Transverse colon (tissue), 4 donors: ENCODE measurements around the gene PDXDC1. TPM values are rescaled to one million over a fixed set of nuclear protein-coding genes. Genes with fewer than 3 reads are reported as not detected.
A peak's percentile ranks its signal among the peaks of the same experiment; 100 is the strongest.
"Not testable (repeated sequence)": the region's sequence is repeated elsewhere in the genome, so short reads cannot be mapped to it uniquely, and the experiment has no call there.

ENCODE experiments used
- DNase-seq: peaks from one replicate; pipeline ENCODE4 v3.0.0-alpha.2; 2019
- H3K27ac ChIP-seq, 4 donors: fragments of 200-600 bp; sonication (generic); 2 replicates each; pipeline ENCODE4 v1.5.1; 2016 to 2018; ENCODE audit warnings: inconsistent platforms in 4 of 4
- H3K27me3 ChIP-seq: fragments of 200-600 bp; sonication (generic); 2 replicates; pipeline ENCODE4 v1.5.1; 2017; ENCODE audit warnings: inconsistent platforms
- H3K36me3 ChIP-seq, 4 donors: fragments of 200-600 bp; sonication (generic); 2 replicates each; pipeline ENCODE4 v1.5.1; 2017 to 2019; ENCODE audit warnings: inconsistent platforms in 4 of 4
- H3K4me1 ChIP-seq, 4 donors: fragments of 200-600 bp; sonication (generic); 2 replicates each; pipeline ENCODE4 v1.5.1; 2017 to 2020; ENCODE audit warnings: inconsistent platforms in 4 of 4
- H3K4me3 ChIP-seq, 4 donors: fragments of 200-600 bp; sonication (generic); 1 replicate in 1 of 4; 2 replicates in 3 of 4; pipeline versions ENCODE4 v1.5.1 to v1.6.1; 2017 to 2019; ENCODE audit warnings: inconsistent platforms in 4 of 4
- H3K9me3 ChIP-seq, 2 donors: fragments of 200-600 bp; sonication (generic); 2 replicates each; pipeline ENCODE4 v1.5.1; 2017 to 2019; ENCODE audit warnings: inconsistent platforms in 2 of 2
- EP300 ChIP-seq: sonication (generic); formaldehyde crosslinking; IDR thresholded peaks from one replicate; pipeline ENCODE4 v1.6.1; 2017; ENCODE audit warnings: antibody characterized with exemption, low read depth
- POLR2A ChIP-seq: fragments of 450-650 bp; IDR thresholded peaks from one replicate; pipeline ENCODE4 v1.6.1; 2016; ENCODE audit warnings: antibody characterized with exemption, mild to moderate bottlenecking, moderate library complexity
- POLR2AphosphoS5 ChIP-seq, 3 donors: sonication (generic); formaldehyde crosslinking; IDR thresholded peaks; one replicate each; pipeline ENCODE4 v1.6.1; 2016; ENCODE audit warnings: antibody characterized with exemption in 3 of 3
- WGBS, 2 donors: methylation state at CpG; one replicate each; pipeline ENCODE4 v1.1.5; 2018; ENCODE audit warnings: low coverage in 1 of 2; 5-methylcytosine and 5-hydroxymethylcytosine counted together
- in situ Hi-C, 4 donors: fragments of 200-750 bp; cut with MboI; loops; one replicate each; pipeline versions ENCODE4 v1.15.0 to v1.15.1; 2017; ENCODE audit warnings: low sequenced_read_pairs in 3 of 4, low pct_ligation_motif_present in 1 of 4, low pct_unique_long_range_greater_than_20kb in 1 of 4
- intact Hi-C: fragments of 100-400 bp; cut with DNase I; formaldehyde crosslinking; loops from one replicate; pipeline ENCODE4 v1.15.1; 2023; ENCODE audit warnings: low total_unique reads
- total RNA-seq, 4 donors: library from RNA; depleted of rRNA; stranded (reverse); fragments of >200 nt; gene quantifications; one replicate each; pipeline ENCODE4 v1.1.0, GENCODE V29; 2016
- TF ChIP-seq, protein P1 (sequence below), 5 experiments: fragments of 200-600 bp in 3 of 5; fragments of 450-650 bp in 2 of 5; sonication (generic) in 3 of 5; IDR thresholded peaks; 1 replicate in 2 of 5; 2 replicates in 3 of 5; pipeline ENCODE4 v1.5.1; 2016 to 2017; ENCODE audit warnings: antibody characterized with exemption in 5 of 5, inconsistent platforms in 3 of 5, mild to moderate bottlenecking in 2 of 5, moderate library complexity in 1 of 5

PDXDC1 gene
- total RNA-seq, 4 donors from 2014 or later, result 95.8 to 162 (median 133) TPM

DNA sequence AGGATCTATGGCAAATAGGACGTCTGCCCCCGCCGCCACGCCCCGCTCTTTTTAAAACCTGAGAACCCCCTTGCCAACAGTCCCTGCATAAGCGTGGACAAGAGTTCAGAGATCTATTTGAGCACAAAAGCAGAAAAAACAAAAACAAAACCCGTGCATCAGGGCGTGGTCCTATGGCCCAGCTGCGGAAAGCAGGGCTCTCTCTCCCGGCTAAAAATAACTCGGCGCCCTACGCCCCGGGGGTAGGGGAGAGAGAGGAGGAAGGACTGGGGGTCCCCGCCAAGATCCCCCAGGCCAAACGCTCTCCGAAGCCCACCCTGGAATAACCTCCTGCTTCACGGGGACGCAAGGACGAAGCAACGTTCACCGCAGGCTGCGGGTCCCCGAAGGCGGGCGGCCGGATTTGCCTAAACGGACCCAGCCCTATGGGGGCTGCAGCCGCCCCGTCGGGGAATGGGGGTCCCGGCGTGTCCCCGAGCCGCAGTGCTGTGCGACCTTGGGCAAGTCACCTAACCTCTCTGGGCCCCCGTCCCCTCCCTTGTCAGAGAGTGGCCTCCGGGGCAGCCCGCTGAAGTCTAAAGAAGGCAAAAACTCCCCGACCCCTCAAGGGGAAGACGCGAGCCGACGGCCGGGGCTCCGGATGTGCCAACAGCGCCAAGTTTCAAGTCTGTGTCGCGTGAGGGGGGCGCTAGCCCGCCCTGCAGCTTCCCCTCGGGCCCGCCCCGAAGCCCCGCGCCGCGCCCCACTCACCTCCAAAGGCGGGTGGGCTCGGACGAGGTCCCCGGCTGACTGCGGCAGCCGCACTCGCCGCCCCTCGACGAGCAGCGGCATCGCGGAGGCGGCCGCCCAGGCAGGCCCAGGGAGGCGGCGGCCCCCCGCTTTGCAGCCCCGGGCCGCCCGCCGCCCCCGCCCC, 80.6 kb downstream of the PDXDC1 start:
- WGBS, 2 donors, result 3 to 6% methylated on average over 9 to 50 of the region's 81 CpGs
- TF ChIP-seq POLR2AphosphoS5 (IDR thresholded peaks at IDR 0.05) (no peak), POLR2A (peak; percentile 9), EP300 (no peak)
- TF ChIP-seq, protein P1, sequence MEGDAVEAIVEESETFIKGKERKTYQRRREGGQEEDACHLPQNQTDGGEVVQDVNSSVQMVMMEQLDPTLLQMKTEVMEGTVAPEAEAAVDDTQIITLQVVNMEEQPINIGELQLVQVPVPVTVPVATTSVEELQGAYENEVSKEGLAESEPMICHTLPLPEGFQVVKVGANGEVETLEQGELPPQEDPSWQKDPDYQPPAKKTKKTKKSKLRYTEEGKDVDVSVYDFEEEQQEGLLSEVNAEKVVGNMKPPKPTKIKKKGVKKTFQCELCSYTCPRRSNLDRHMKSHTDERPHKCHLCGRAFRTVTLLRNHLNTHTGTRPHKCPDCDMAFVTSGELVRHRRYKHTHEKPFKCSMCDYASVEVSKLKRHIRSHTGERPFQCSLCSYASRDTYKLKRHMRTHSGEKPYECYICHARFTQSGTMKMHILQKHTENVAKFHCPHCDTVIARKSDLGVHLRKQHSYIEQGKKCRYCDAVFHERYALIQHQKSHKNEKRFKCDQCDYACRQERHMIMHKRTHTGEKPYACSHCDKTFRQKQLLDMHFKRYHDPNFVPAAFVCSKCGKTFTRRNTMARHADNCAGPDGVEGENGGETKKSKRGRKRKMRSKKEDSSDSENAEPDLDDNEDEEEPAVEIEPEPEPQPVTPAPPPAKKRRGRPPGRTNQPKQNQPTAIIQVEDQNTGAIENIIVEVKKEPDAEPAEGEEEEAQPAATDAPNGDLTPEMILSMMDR (IDR thresholded peaks at IDR 0.05), result peak in 1 of 5 experiments; percentile 7
- H3K27ac ChIP-seq, result peak overlapping the region; percentile 80 to 93 (median 90)
- no peaks in the 10 kb centered on the region for H3K9me3 ChIP-seq
- H3K36me3 ChIP-seq, result peaks cover 0 to 12% (median 2%) of the 10 kb centered on the region in 4 donors
- DNase-seq, result peak; percentile 69
- in situ Hi-C loops (no loop called here), intact Hi-C loops (loop anchor here (2.0 kb wide), 1 partner anchor 25 kb away; no protein-coding TSS in a partner anchor)
- no peaks in the 10 kb centered on the region for H3K27me3 ChIP-seq
- peaks cover 3 to 37% (median 23%) of the 10 kb centered on the region in 4 donors for H3K4me1 ChIP-seq
- peak overlapping the region; percentile 80 to 99 (median 88) for H3K4me3 ChIP-seq

DNA sequence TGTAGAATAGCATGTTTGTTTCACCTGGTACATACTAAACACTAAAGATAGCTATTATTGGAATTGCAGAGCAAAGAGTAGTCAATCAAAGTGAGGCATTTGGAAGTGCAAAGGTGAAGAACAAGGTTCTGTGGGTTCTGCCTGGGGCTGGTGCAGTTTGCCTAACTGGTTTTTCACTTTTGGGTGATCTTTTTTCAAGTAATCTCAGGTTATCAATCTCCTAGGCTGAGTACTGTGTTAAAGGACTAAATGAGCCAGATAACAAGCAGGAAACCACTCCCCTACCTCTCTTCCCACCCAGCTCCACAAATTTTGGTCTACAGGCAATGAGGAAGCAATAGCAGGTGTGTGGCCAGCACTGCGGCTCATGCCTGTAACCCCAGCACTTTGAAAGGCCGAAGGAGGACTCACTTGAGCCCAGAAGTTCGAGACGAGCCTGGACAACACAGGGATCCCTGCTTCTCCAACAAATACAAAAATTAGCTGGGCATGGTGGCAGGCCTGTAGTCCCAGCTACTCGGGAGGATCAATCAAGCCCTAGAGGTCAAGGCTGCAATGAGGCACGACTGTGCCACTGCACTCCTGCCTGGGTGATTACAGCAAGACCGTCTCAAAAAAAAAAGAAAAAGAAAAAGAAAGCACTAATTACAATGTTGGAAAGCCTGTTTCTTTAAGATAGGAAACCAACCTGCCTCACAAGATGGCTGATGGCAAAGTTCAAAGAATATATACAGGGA, 83.0 kb downstream of the PDXDC1 start:
- in situ Hi-C loops, result no loop called here
- H3K4me3 ChIP-seq, result no peak overlapping the region
- peaks cover 0 to 30% (median 9%) of the 10 kb centered on the region in 4 donors for H3K36me3 ChIP-seq
- peaks cover 3 to 56% (median 27%) of the 10 kb centered on the region in 4 donors for H3K4me1 ChIP-seq
- no peaks in the 10 kb centered on the region for H3K9me3 ChIP-seq
- H3K27me3 ChIP-seq, result no peaks in the 10 kb centered on the region
- intact Hi-C loops, result no loop called here
- peak overlapping the region; percentile 78 to 84 (median 82) for H3K27ac ChIP-seq
- peak in 1 of 3 donors; percentile 3 for TF ChIP-seq POLR2AphosphoS5 (IDR thresholded peaks at IDR 0.05)
- TF ChIP-seq, protein P1 (IDR thresholded peaks at IDR 0.05), result no peak
- TF ChIP-seq EP300, result no peak
- DNase-seq, result peak; percentile 64
- 20 to 45% methylated on average over 1 to 7 of the region's 7 CpGs for WGBS, 2 donors

DNA sequence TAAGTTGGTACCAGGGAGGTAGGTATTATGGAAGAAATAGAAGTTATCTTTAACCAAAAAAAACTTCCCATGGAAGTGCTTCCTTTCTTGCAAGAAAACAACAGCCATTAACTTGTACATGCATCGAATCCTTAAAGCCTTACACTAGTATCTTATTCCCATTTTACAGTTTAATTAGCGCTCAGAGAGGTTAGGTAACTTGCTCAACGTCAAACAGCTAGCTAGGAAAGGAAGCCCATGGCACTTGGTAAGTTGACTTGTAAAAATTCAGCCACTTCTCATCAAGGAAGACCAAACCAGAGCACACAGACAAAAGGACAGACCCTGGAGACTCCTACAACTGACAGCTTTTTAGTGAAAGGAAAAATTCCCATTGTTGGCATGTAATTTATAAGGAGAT, 84.5 kb downstream of the PDXDC1 start:
- intact Hi-C loops, result no loop called here
- in situ Hi-C loops, result no loop called here
- no peak for DNase-seq
- Histone ChIP-seq H3K4me3 (no peak overlapping the region), H3K36me3 (peaks cover 0 to 37% (median 11%) of the 10 kb centered on the region in 4 donors), H3K4me1 (peaks cover 0 to 51% (median 26%) of the 10 kb centered on the region in 4 donors), H3K27ac (no peak overlapping the region), H3K9me3 (no peaks in the 10 kb centered on the region), H3K27me3 (no peaks in the 10 kb centered on the region)
- 79 to 100% methylated on average over 2 to 3 of the region's 3 CpGs for WGBS, 2 donors
- TF ChIP-seq POLR2A (no peak), POLR2AphosphoS5 (IDR thresholded peaks at IDR 0.05) (no peak), EP300 (no peak)
- TF ChIP-seq, protein P1 (IDR thresholded peaks at IDR 0.05), result no peak

DNA sequence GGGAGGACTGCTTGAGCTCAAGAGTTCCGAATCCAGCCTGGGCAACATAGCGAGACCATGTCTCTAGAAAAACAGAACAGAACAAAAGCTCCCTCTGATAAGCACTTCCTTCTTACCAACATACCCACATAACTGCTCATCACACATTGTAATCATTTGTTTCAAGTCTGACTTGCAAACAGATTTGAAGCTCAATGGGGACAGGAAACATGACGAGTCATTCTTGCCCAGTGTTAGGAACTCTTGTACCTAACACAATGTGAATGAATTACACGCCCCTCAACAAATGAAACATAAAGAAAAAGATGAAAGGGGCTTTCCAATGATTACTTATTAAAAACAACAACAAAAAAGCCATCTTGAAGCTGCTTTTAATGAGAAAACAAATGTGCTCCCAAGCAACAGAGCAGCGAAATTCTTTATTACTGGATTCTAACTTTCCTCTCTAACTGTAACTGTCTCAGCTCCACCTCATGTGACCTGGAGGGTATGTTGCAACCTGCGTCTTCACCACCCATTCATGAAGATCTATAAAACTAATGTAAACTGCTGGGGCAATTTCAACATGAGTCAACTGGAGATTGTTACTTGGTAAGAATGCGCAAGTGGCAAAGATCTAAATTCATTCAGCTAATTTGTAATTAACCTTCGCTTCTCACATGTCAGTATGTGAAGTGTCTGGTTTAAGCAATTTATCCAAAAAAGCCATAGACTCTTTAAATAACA, 87.4 kb downstream of the PDXDC1 start:
- H3K36me3 ChIP-seq, result peaks cover 0 to 49% (median 14%) of the 10 kb centered on the region in 4 donors
- H3K9me3 ChIP-seq, H3K4me3 ChIP-seq, in situ Hi-C loops, H3K27me3 ChIP-seq, intact Hi-C loops: not testable (repeated sequence)
- H3K4me1 ChIP-seq, result peaks cover 0 to 32% (median 13%) of the 10 kb centered on the region in 4 donors
- H3K27ac ChIP-seq, result peak overlapping the region in 3 of 4 donors; percentile 8 to 49 (median 41)
- peak; percentile 55 for DNase-seq
- WGBS, 2 donors, result 61 to 64% methylated on average over 7 to 8 of the region's 8 CpGs

DNA sequence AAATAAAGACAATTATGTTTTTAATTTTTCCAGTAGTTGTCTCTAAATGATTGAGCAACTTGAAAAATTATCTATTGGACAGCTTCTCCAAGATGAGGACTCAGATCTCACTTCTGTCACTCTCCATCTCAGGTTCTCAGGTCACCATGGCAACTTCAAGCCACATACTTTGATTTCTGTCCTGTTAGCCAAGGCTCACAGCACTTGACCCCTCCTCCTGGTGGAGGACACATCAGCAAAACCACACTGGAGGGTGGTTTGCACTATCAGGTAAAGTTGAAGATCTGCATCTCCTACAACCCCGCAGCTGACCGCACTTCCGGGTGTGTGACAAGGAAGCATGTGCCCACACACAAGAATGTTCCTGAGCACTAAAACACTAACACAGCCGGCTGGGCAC, 91.1 kb downstream of the PDXDC1 start:
- H3K27me3 ChIP-seq, intact Hi-C loops, DNase-seq, H3K9me3 ChIP-seq, in situ Hi-C loops, H3K27ac ChIP-seq, H3K4me3 ChIP-seq: not testable (repeated sequence)
- Histone ChIP-seq H3K4me1 (peaks cover 0 to 16% (median 7%) of the 10 kb centered on the region in 4 donors), H3K36me3 (peaks cover 0 to 47% (median 14%) of the 10 kb centered on the region in 4 donors)
- WGBS, 2 donors, result 89% methylated on average over 1 of the region's 4 CpGs; no CpG with 5 or more reads in 1 of the 2 donors

DNA sequence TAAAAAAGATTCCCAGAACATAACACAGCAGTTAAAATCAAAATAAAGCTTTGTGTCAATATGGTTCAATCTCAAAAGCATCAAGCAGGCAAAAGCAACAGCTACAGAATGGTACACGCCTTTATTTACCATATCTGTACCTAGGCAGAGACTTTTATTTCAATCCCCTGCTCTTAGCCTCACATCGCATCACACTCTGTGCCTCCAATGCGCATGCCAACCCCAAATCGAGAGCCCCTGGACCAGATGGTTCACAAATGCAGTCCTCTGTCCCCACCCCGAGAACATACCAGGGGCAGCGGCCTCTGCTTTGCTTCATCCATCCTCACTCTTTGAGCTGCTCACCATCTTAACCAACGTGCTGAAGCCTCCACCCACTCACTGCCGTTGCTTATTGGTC, 91.9 kb downstream of the PDXDC1 start:
- intact Hi-C loops, H3K9me3 ChIP-seq, H3K27ac ChIP-seq, DNase-seq, in situ Hi-C loops, H3K27me3 ChIP-seq, H3K4me3 ChIP-seq: not testable (repeated sequence)
- WGBS, 2 donors, result 74% methylated on average over 7 of the region's 8 CpGs; no CpG with 5 or more reads in 1 of the 2 donors
- Histone ChIP-seq H3K4me1 (peaks cover 0 to 13% (median 5%) of the 10 kb centered on the region in 4 donors), H3K36me3 (peaks cover 0 to 41% (median 11%) of the 10 kb centered on the region in 4 donors)
